H1 (cell line): ENCODE measurements around the gene KCNK13. TPM values are rescaled to one million over a fixed set of nuclear protein-coding genes. Genes with fewer than 3 reads are reported as not detected.

Experiments
- CTCF ChIA-PET: fragments of 300-600 bp; sonication (Branson Sonifier 250); formaldehyde crosslinking; loops from one replicate; lab custom pipeline; 2021; ENCODE audit not compliant: partially characterized antibody; lab: Charles Lee
- POLR2A ChIA-PET: fragments of 300-600 bp; sonication (Branson Sonifier 250); formaldehyde crosslinking; loops from one replicate; lab custom pipeline; 2021; ENCODE audit warnings: inconsistent platforms; ENCODE audit not compliant: partially characterized antibody; lab: Charles Lee
- DNase-seq, 2 experiments: peaks; one replicate each; pipeline versions ENCODE4 v3.0.0 to v3.0.0-alpha.2; 2010 to 2022; ENCODE audit warnings: low spot score in 2 of 2, low read depth in 1 of 2, mixed read lengths in 1 of 2
- FAIRE-seq: peaks from 2 replicates; lab custom pipeline; 2011; peaks lifted over from hg19 to GRCh38; lab: Jason Lieb, UNC
- H2AFZ ChIP-seq: 2 replicates; pipeline ENCODE4 v1.8.1; 2012; ENCODE audit warnings: low read length, inconsistent platforms
- H2AK5ac ChIP-seq: 2 replicates; pipeline ENCODE4 v1.6.1; 2013; ENCODE audit warnings: low read depth, low read length
- H2BK120ac ChIP-seq: replicated peaks from 2 replicates; pipeline ENCODE3; 2013; ENCODE audit warnings: low read depth, low read length, inconsistent platforms
- H2BK12ac ChIP-seq: 2 replicates; pipeline ENCODE4 v1.6.1; 2013; ENCODE audit warnings: low read depth, low read length
- H2BK15ac ChIP-seq: 2 replicates; pipeline ENCODE4 v1.6.1; 2013; ENCODE audit warnings: low read length
- H2BK20ac ChIP-seq: 2 replicates; pipeline ENCODE4 v1.6.1; 2013; ENCODE audit warnings: low read length
- H2BK5ac ChIP-seq: 2 replicates; pipeline ENCODE4 v1.6.1; 2013; ENCODE audit warnings: low read depth, low read length
- H3K14ac ChIP-seq: 2 replicates; pipeline ENCODE4 v1.6.1; 2013; ENCODE audit warnings: inconsistent platforms; ENCODE audit not compliant: insufficient read length
- H3K18ac ChIP-seq: 2 replicates; pipeline ENCODE4 v1.6.1; 2013; ENCODE audit warnings: low read length; ENCODE audit errors: extremely low read depth
- H3K23ac ChIP-seq: 2 replicates; pipeline ENCODE4 v1.6.1; 2013; ENCODE audit warnings: inconsistent platforms; ENCODE audit not compliant: insufficient read length
- H3K23me2 ChIP-seq: 2 replicates; pipeline ENCODE4 v1.6.1; 2013; ENCODE audit warnings: low read depth, low read length
- H3K27ac ChIP-seq: 2 replicates; pipeline ENCODE4 v1.6.1; 2011; ENCODE audit warnings: low read depth, low read length, inconsistent platforms
- H3K27me3 ChIP-seq, 4 experiments: replicated peaks in 1 of 4; 1 replicate in 1 of 4; 2 replicates in 3 of 4; pipeline versions ENCODE4 v1.6.1 to v1.8.1; 2011 to 2013; ENCODE audit warnings: low read length in 3 of 4, mild to moderate bottlenecking in 3 of 4, inconsistent platforms in 2 of 4, mixed read lengths in 2 of 4, moderate library complexity in 1 of 4; ENCODE audit not compliant: control insufficient read depth in 3 of 4, insufficient read depth in 3 of 4; ENCODE audit errors: extremely low read depth in 1 of 4
- H3K36me3 ChIP-seq, 4 experiments: 2 replicates each; pipeline versions ENCODE4 v1.6.1 to v1.8.1; 2011 to 2013; ENCODE audit warnings: mild to moderate bottlenecking in 4 of 4, low read length in 3 of 4, moderate library complexity in 2 of 4, control low read depth in 1 of 4, inconsistent platforms in 1 of 4; ENCODE audit not compliant: insufficient read depth in 4 of 4, control insufficient read depth in 2 of 4
- H3K4ac ChIP-seq: replicated peaks from 2 replicates; pipeline ENCODE3; 2013; ENCODE audit warnings: low read length, low read depth, mixed read lengths, inconsistent platforms; ENCODE audit not compliant: insufficient read length
- H3K4me1 ChIP-seq, 4 experiments: replicated peaks in 1 of 4; 1 replicate in 1 of 4; 2 replicates in 3 of 4; pipeline versions ENCODE4 v1.6.1 to v1.8.1; 2011 to 2013; ENCODE audit warnings: low read length in 3 of 4, inconsistent platforms in 2 of 4, mixed read lengths in 1 of 4; ENCODE audit not compliant: insufficient read depth in 4 of 4, control insufficient read depth in 3 of 4
- H3K4me2 ChIP-seq, 2 experiments: 2 replicates each; pipeline versions ENCODE4 v1.6.1 to v1.8.1; 2011 to 2013; ENCODE audit warnings: low read depth in 2 of 2, low read length in 2 of 2, control low read depth in 1 of 2, inconsistent platforms in 1 of 2, mild to moderate bottlenecking in 1 of 2; ENCODE audit not compliant: insufficient read depth in 1 of 2
- H3K4me3 ChIP-seq, 4 experiments: fragments of 200-600, 300-600 bp in 1 of 4; sonication (generic), shearing (Covaris generic), sonication (Bioruptor Twin) in 1 of 4; 2 replicates each; pipeline versions ENCODE4 v1.5.1 to v1.8.1; 2011 to 2016; ENCODE audit warnings: low read length in 4 of 4, low read depth in 3 of 4, control low read depth in 2 of 4, inconsistent platforms in 2 of 4, mild to moderate bottlenecking in 2 of 4, mixed read lengths in 1 of 4, moderate library complexity in 1 of 4; ENCODE audit not compliant: insufficient read depth in 2 of 4; ENCODE audit errors: extremely low read depth in 1 of 4
- H3K56ac ChIP-seq: replicated peaks from 2 replicates; pipeline ENCODE3; 2013; ENCODE audit warnings: low read depth, mild to moderate bottlenecking, mixed read lengths, low read length, inconsistent platforms; ENCODE audit not compliant: insufficient read length
- H3K79me1 ChIP-seq: 2 replicates; pipeline ENCODE4 v1.6.1; 2013; ENCODE audit warnings: low read depth, low read length, control low read depth
- H3K79me2 ChIP-seq, 2 experiments: 2 replicates each; pipeline versions ENCODE4 v1.6.1 to v1.8.1; 2012 to 2013; ENCODE audit warnings: low read length in 2 of 2, mild to moderate bottlenecking in 2 of 2, inconsistent platforms in 1 of 2; ENCODE audit not compliant: insufficient read depth in 2 of 2, control insufficient read depth in 1 of 2
- H3K9ac ChIP-seq, 4 experiments: replicated peaks in 1 of 4; 1 replicate in 1 of 4; 2 replicates in 3 of 4; pipeline versions ENCODE4 v1.6.1 to v1.8.1; 2011 to 2013; ENCODE audit warnings: low read depth in 3 of 4, low read length in 3 of 4, control low read depth in 2 of 4, mild to moderate bottlenecking in 2 of 4, moderate library complexity in 2 of 4, inconsistent platforms in 1 of 4; ENCODE audit errors: extremely low read depth in 1 of 4
- H3K9me3 ChIP-seq, 2 experiments: 2 replicates each; pipeline versions ENCODE4 v1.6.1 to v1.8.1; 2012 to 2013; ENCODE audit warnings: mild to moderate bottlenecking in 2 of 2, moderate library complexity in 2 of 2, control low read depth in 1 of 2, inconsistent platforms in 1 of 2, low read depth in 1 of 2, low read length in 1 of 2, mixed read lengths in 1 of 2; ENCODE audit not compliant: insufficient read depth in 2 of 2
- H4K20me1 ChIP-seq, 2 experiments: replicated peaks in 1 of 2; 2 replicates each; pipeline versions ENCODE3 to v1.8.1; 2011 to 2013; ENCODE audit warnings: inconsistent platforms in 2 of 2, low read length in 2 of 2, mild to moderate bottlenecking in 1 of 2; ENCODE audit not compliant: insufficient read depth in 2 of 2, control insufficient read depth in 1 of 2
- H4K5ac ChIP-seq: 2 replicates; pipeline ENCODE4 v1.6.1; 2013; ENCODE audit warnings: low read length, low read depth, mixed read lengths, inconsistent platforms; ENCODE audit not compliant: insufficient read length
- H4K8ac ChIP-seq: 2 replicates; pipeline ENCODE4 v1.8.0; 2013; ENCODE audit warnings: mild to moderate bottlenecking, moderate library complexity, low read length, inconsistent platforms; ENCODE audit not compliant: insufficient read depth; ENCODE audit errors: extremely low read depth
- H4K91ac ChIP-seq: replicated peaks from 2 replicates; pipeline ENCODE3; 2013; ENCODE audit warnings: low read length, mixed read lengths, inconsistent platforms; ENCODE audit not compliant: insufficient read length
- SAP30 ChIP-seq: fragments of 300-600 bp; sonication (generic); IDR thresholded peaks from 2 replicates; pipeline ENCODE4 v1.7.1; 2012; ENCODE audit warnings: low read length, moderate library complexity, mild to moderate bottlenecking, inconsistent platforms; ENCODE audit not compliant: insufficient read depth, insufficient replicate concordance
- SUZ12 ChIP-seq: fragments of 200-600 bp; sonication (generic); IDR thresholded peaks from 2 replicates; pipeline ENCODE4 v1.6.1; 2012; ENCODE audit warnings: mild to moderate bottlenecking, inconsistent platforms, low read length, moderate library complexity, mixed read lengths
- WGBS, 2 experiments: shearing (Covaris generic) in 1 of 2; methylation state at CpG; one replicate each; pipeline versions ENCODE4 v1.1.6 to v1.1.7; 2013 to 2015; ENCODE audit warnings: low lambda C conversion rate in 2 of 2, mixed read lengths in 2 of 2, inconsistent platforms in 1 of 2, low coverage in 1 of 2, missing lambda C conversion rate in 1 of 2; ENCODE audit not compliant: insufficient replicate concordance in 2 of 2, insufficient coverage in 1 of 2, insufficient read length in 1 of 2; ENCODE audit errors: extremely low coverage in 1 of 2, missing lambda C conversion rate in 1 of 2; 5-methylcytosine and 5-hydroxymethylcytosine counted together
- polyA plus RNA-seq, 7 experiments: library from polyadenylated mRNA; depleted of rRNA in 3 of 7; stranded (reverse) in 5 of 7; unstranded in 2 of 7; fragments of >200 nt in 5 of 7; fragments of 200-250 nt in 2 of 7; gene quantifications; 1 replicate in 5 of 7; 2 replicates in 1 of 7; 4 replicates in 1 of 7; pipeline versions ENCODE4 v1.2.1 to v1.2.3, GENCODE V29; 2011 to 2013; ENCODE audit warnings: missing spikeins in 2 of 7, mixed read lengths in 2 of 7
- total RNA-seq: library from RNA; stranded (reverse); fragmentation: NEBNext Ultra II Directional; extraction: Animal tissue kit (Norgen Biotek cat#: 25700); gene quantifications from 2 replicates; pipeline ENCODE4 v1.2.1, GENCODE V29; 2021

Gene KCNK13
- total and polyA plus RNA-seq, 2 of the 8 experiments (the other 6 are each of a cell fraction or from before 2014, with no cell fraction given) = 0.39 to 0.48 TPM

- FAIRE-seq = no peak
- no peak overlapping the region for H3K27ac ChIP-seq
These were observed 1.2 kb downstream of the KCNK13 start for GRCh38 chr14:90062822-90063539.

More at GRCh38 chr14:90062822-90063539, 1.2 kb downstream of the KCNK13 start:
- Histone ChIP-seq H3K27me3 (peaks cover 28 to 58% (median 52%) of the 10 kb centered on the region in 4 experiments), H3K4me1 (peaks cover 3 to 14% (median 6%) of the 10 kb centered on the region in 4 experiments; a peak in 6 of 7 replicates), H3K9ac (no peak overlapping the region; a peak in 1 of 7 replicates), H4K5ac (no peak overlapping the region), H2BK120ac (no peak overlapping the region), H3K9me3 (no peaks in the 10 kb centered on the region), H3K23ac (no peak overlapping the region), H3K23me2 (peaks cover 24% of the 10 kb centered on the region; the same call in 1 of the 2 replicates), H2BK5ac (no peak overlapping the region), H3K4me2 (peak overlapping the region; percentile 91 to 98), H4K20me1 (peaks cover 0 to 6% of the 10 kb centered on the region in 2 experiments), H2BK12ac (no peak overlapping the region), H3K56ac (no peak overlapping the region), H3K36me3 (no peaks in the 10 kb centered on the region), H3K14ac (no peak overlapping the region), H2AK5ac (no peak overlapping the region; the same call in 1 of the 2 replicates), H3K4me3 (peak overlapping the region; percentile 52 to 66 (median 55); a peak in 5 of 8 replicates), H3K18ac (no peak overlapping the region; the same call in 1 of the 2 replicates), H3K79me2 (no peaks in the 10 kb centered on the region), H4K8ac (no peak overlapping the region), H2BK15ac (no peak overlapping the region), H3K4ac (no peak overlapping the region), H2AFZ (no peak overlapping the region), H4K91ac (no peak overlapping the region), H2BK20ac (no peak overlapping the region), H3K79me1 (no peaks in the 10 kb centered on the region)
- POLR2A ChIA-PET = interaction anchor here (1.6 kb wide), 1 partner anchor 107 kb away, joined by 4 read pairs; the partner anchor contains the start of gene TDP1
- peak in 1 of 2 experiments; percentile 38 for DNase-seq
- CTCF ChIA-PET = interaction anchor here (0.6 to 2.2 kb wide), 7 partner anchors 10 to 123 kb away, joined by 3 to 10 read pairs (median 4); no protein-coding TSS in a partner anchor
- no peak for TF ChIP-seq SAP30
- TF ChIP-seq SUZ12 = peak; percentile 48; the same call in 1 of the 2 replicates
- 33% methylated on average over 11 of the region's 11 CpGs; no CpG with 5 or more reads in 1 of the 2 experiments for WGBS, 2 experiments
